DOHH2 (cell line): ENCODE results near the gene SEC22B.
"Not testable (repeated sequence)": the region's sequence is repeated elsewhere in the genome, so short reads cannot be mapped to it uniquely, and the experiment has no call there.

Source experiments
- CTCF ChIP-seq: fragments of 200-600 bp; sonication (generic); IDR thresholded peaks from one replicate; pipeline ENCODE4 v1.5.1; 2014; ENCODE audit warnings: antibody characterized with exemption, mild to moderate bottlenecking, low read depth, low read length; ENCODE audit not compliant: poor library complexity, severe bottlenecking
- EZH2phosphoT487 ChIP-seq: fragments of 200-600 bp; sonication (generic); IDR thresholded peaks from 2 replicates; pipeline ENCODE4 v1.6.1; 2017; ENCODE audit warnings: borderline replicate concordance, mild to moderate bottlenecking, antibody characterized with exemption, low read length, moderate library complexity, mixed read lengths

GRCh38 chr1:120164761-120165160 is 11.6 kb downstream of the SEC22B start:
- not testable (repeated sequence) for TF ChIP-seq EZH2phosphoT487, CTCF
